ENCODE results near the gene SYT1. TPM values are rescaled to one million over a fixed set of nuclear protein-coding genes. Genes with fewer than 3 reads are reported as not detected.

Gene SYT1
- total and polyA plus RNA-seq, 2 donors (not counting 3 experiments of a cell fraction or from before 2014, with no cell fraction given), result 3.2 to 15.3 TPM

DNA sequence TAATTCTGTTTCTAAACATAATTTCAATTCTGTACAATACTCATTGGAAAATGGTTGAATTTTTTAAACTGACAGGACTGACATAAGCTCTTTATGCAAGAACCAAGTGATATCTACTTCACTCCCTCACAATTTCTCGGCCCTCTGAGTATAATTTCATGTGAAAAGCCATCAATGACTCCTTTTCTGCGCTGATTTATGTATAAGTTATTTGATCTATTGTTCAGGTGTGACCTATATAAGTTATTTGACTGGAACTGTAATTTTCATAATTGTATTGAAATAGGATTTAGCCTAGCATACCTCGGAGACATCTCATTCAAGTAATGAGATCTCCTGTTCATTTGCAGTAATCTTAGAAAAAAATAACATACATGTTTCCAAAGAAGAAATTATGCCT is 184.4 kb downstream of the SYT1 start:
- dilution Hi-C loops (cut with MboI; ENCODE audit: extremely low pct_ligation_motif_present, low sequenced_read_pairs), result no loop called here
- TF ChIP-seq POLR2AphosphoS5 (IDR thresholded peaks at IDR 0.05; ENCODE audit: insufficient read depth, low read depth, low read length) (no peak), MYC (IDR thresholded peaks at IDR 0.05; ENCODE audit: low read depth, low read length) (no peak), POLR2A (IDR thresholded peaks at IDR 0.05; ENCODE audit: low read depth, low read length) (no peak), FOS (IDR thresholded peaks at IDR 0.05; ENCODE audit: borderline replicate concordance, insufficient read depth, low read length) (no peak), GATA2 (IDR thresholded peaks at IDR 0.05; ENCODE audit: insufficient read depth, insufficient read length, low read depth, low read length) (no peak), EZH2 (IDR thresholded peaks at IDR 0.05; ENCODE audit: borderline replicate concordance, low read depth, low read length, severe bottlenecking) (no peak), JUN (IDR thresholded peaks at IDR 0.05; ENCODE audit: borderline replicate concordance, insufficient read depth, insufficient read length, low read depth) (no peak), MAX (IDR thresholded peaks at IDR 0.05; ENCODE audit: insufficient read depth, insufficient read length) (no peak)
- TF ChIP-seq, protein P1, sequence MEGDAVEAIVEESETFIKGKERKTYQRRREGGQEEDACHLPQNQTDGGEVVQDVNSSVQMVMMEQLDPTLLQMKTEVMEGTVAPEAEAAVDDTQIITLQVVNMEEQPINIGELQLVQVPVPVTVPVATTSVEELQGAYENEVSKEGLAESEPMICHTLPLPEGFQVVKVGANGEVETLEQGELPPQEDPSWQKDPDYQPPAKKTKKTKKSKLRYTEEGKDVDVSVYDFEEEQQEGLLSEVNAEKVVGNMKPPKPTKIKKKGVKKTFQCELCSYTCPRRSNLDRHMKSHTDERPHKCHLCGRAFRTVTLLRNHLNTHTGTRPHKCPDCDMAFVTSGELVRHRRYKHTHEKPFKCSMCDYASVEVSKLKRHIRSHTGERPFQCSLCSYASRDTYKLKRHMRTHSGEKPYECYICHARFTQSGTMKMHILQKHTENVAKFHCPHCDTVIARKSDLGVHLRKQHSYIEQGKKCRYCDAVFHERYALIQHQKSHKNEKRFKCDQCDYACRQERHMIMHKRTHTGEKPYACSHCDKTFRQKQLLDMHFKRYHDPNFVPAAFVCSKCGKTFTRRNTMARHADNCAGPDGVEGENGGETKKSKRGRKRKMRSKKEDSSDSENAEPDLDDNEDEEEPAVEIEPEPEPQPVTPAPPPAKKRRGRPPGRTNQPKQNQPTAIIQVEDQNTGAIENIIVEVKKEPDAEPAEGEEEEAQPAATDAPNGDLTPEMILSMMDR (IDR thresholded peaks at IDR 0.05; ENCODE audit: extremely low read depth in 1 of 2, insufficient read depth in 1 of 2, low read depth in 1 of 2, low read length in 2 of 2), result no peak
- Histone ChIP-seq H3K9ac (replicated peaks; ENCODE audit: extremely low read depth, insufficient read depth, low read length) (no peak overlapping the region), H3K9me3 (replicated peaks; ENCODE audit: control insufficient read depth, insufficient read depth, low read length) (no peaks in the 10 kb centered on the region), H3K4me2 (ENCODE audit: insufficient read depth, low read length) (no peak overlapping the region), H3K9me1 (replicated peaks; ENCODE audit: control insufficient read depth, extremely low read depth, insufficient read depth, low read length) (no peaks in the 10 kb centered on the region), H3K36me3 (ENCODE audit: control insufficient read depth in 2 of 2, extremely low read depth in 1 of 2, insufficient read depth in 2 of 2, low read length in 2 of 2) (no peaks in the 10 kb centered on the region), H3K4me1 (ENCODE audit: control insufficient read depth, extremely low read depth, insufficient read depth, low read length) (no peaks in the 10 kb centered on the region), H3K27me3 (ENCODE audit: control insufficient read depth in 2 of 2, insufficient read depth in 2 of 2, low read length in 2 of 2) (no peaks in the 10 kb centered on the region), H4K20me1 (replicated peaks; ENCODE audit: control insufficient read depth, extremely low read depth, insufficient read depth, low read length) (no peaks in the 10 kb centered on the region), H3K79me2 (ENCODE audit: control insufficient read depth, insufficient read depth, low read length) (no peaks in the 10 kb centered on the region), H3K27ac (ENCODE audit: insufficient read depth, low read depth, low read length) (no peak overlapping the region), H2AFZ (ENCODE audit: low read depth, low read length) (no peak overlapping the region), H3K4me3 (replicated peaks in 1 of 3; ENCODE audit: insufficient read depth in 1 of 3, low read depth in 1 of 3, low read length in 3 of 3) (no peak overlapping the region)
- no TSS peak for BruUV-seq (replicated peaks)
- DNase-seq (ENCODE audit: low read depth, low spot score), result no peak
- CTCF ChIA-PET, result interaction anchor here (1.2 kb wide), 1 partner anchor 101 kb away, joined by 3 read pairs; no protein-coding TSS in a partner anchor
- no peak for FAIRE-seq
- POLR2A ChIA-PET, result no interaction called here
- intact Hi-C loops (cut with micrococcal nuclease), result no loop called here

All from endothelial cell of umbilical vein (primary cell).